GM12878 (cell line): ENCODE measurements around the gene GRAMD1B. TPM values are rescaled to one million over a fixed set of nuclear protein-coding genes. Genes with fewer than 3 reads are reported as not detected.
A peak's percentile ranks its signal among the peaks of the same experiment; 100 is the strongest.

Source experiments
- ATAC-seq: fragments of 200-7000 bp; cut with Tn5 transposase; 3 replicates; pipeline ENCODE4 v1.9.1; 2020; ENCODE audit warnings: mild to moderate bottlenecking, moderate library complexity
- BruUV-seq: library from RNA; stranded (reverse); fragments of 400-500 nt; replicated peaks from 2 replicates; lab custom pipeline; 2021; lab: Mats Ljungman, UMichigan
- CTCF ChIA-PET: fragments of 300-600 bp; sonication (Branson Sonifier 250); formaldehyde crosslinking; extraction: SDS; loops from one replicate; lab custom pipeline; 2021; ENCODE audit warnings: inconsistent platforms; lab: Yijun Ruan, JAX
- POLR2A ChIA-PET: fragments of 350-600 bp; formaldehyde crosslinking; extraction: SDS; loops from one replicate; lab custom pipeline; 2021; ENCODE audit warnings: inconsistent platforms; lab: Charles Lee
- RAD21 ChIA-PET: fragments of 300-600 bp; sonication (Branson Sonifier 250); formaldehyde crosslinking; loops from one replicate; lab custom pipeline; 2023; ENCODE audit warnings: antibody characterized with exemption; ENCODE audit not compliant: unreplicated experiment; lab: Charles Lee
- SMC1A ChIA-PET: fragments of 300-600 bp; sonication (Branson Sonifier 250); formaldehyde crosslinking; loops from one replicate; lab custom pipeline; 2023; ENCODE audit not compliant: unreplicated experiment, uncharacterized antibody; lab: Charles Lee
- DNase-seq: peaks from one replicate; pipeline ENCODE4 v3.0.0-alpha.2; 2011; ENCODE audit warnings: low read depth, low spot score
- FAIRE-seq: peaks from 3 replicates; lab custom pipeline; 2011; peaks lifted over from hg19 to GRCh38; lab: Jason Lieb, UNC
- H2AFZ ChIP-seq: 2 replicates; pipeline ENCODE4 v1.6.0; 2011; ENCODE audit warnings: low read depth, low read length, control low read depth; ENCODE audit not compliant: control insufficient read depth
- H3K27ac ChIP-seq: 2 replicates; pipeline ENCODE4 v1.5.1; 2011; ENCODE audit warnings: control low read depth; ENCODE audit not compliant: control insufficient read depth, insufficient read depth
- H3K27me3 ChIP-seq, 2 experiments: replicated peaks in 1 of 2; 2 replicates each; pipeline versions ENCODE4 v1.6.0 to v1.6.1; 2011; ENCODE audit warnings: low read length in 1 of 2; ENCODE audit not compliant: control insufficient read depth in 2 of 2, insufficient read depth in 2 of 2
- H3K36me3 ChIP-seq, 2 experiments: 2 replicates each; pipeline ENCODE4 v1.5.1; 2011; ENCODE audit warnings: low read length in 1 of 2; ENCODE audit not compliant: control insufficient read depth in 2 of 2, insufficient read depth in 2 of 2
- H3K4me1 ChIP-seq: 2 replicates; pipeline ENCODE4 v1.6.1; 2011; ENCODE audit warnings: mild to moderate bottlenecking, low read length, moderate library complexity, mixed read lengths; ENCODE audit not compliant: control insufficient read depth, insufficient read depth
- H3K4me2 ChIP-seq: 2 replicates; pipeline ENCODE4 v1.6.0; 2011; ENCODE audit warnings: control low read depth; ENCODE audit not compliant: control insufficient read depth, insufficient read depth
- H3K4me3 ChIP-seq: fragments of 200-600 bp; sonication (generic); 2 replicates; pipeline ENCODE4 v1.5.1; 2016
- H3K79me2 ChIP-seq: 2 replicates; pipeline ENCODE4 v1.6.0; 2011; ENCODE audit warnings: low read length; ENCODE audit not compliant: control insufficient read depth, insufficient read depth
- H3K9ac ChIP-seq: 2 replicates; pipeline ENCODE4 v1.8.0; 2011; ENCODE audit warnings: low read length, control low read depth, mixed read lengths; ENCODE audit not compliant: control insufficient read depth, insufficient read depth
- H3K9me3 ChIP-seq: replicated peaks from 3 replicates; pipeline ENCODE4 v1.5.1; 2011; ENCODE audit warnings: mild to moderate bottlenecking, low read length; ENCODE audit not compliant: control insufficient read depth, insufficient read depth
- H4K20me1 ChIP-seq: 2 replicates; pipeline ENCODE4 v1.6.0; 2011; ENCODE audit not compliant: control insufficient read depth, insufficient read depth
- ESRRA ChIP-seq: IDR thresholded peaks from 2 replicates; pipeline ENCODE4 v1.6.1; 2012; ENCODE audit warnings: mild to moderate bottlenecking, low read length, improper control_type of control experiment
- RUNX3 ChIP-seq: IDR thresholded peaks from 2 replicates; pipeline ENCODE4 v1.6.1; 2012; ENCODE audit warnings: low read length, inconsistent platforms
- WRNIP1 ChIP-seq: IDR thresholded peaks from 2 replicates; pipeline ENCODE4 v1.6.1; 2011; ENCODE audit warnings: low read depth, low read length, improper control_type of control experiment, borderline replicate concordance
- WGBS: methylation state at CpG from one replicate; pipeline ENCODE4 v1.1.6; 2016; ENCODE audit warnings: low lambda C conversion rate; ENCODE audit not compliant: insufficient replicate concordance, insufficient coverage; ENCODE audit errors: missing lambda C conversion rate; 5-methylcytosine and 5-hydroxymethylcytosine counted together
- in situ Hi-C: fragments of 300-500 bp; cut with MboI; formaldehyde crosslinking; loops from 9 replicates; pipeline ENCODE4 v1.14.3; 2018; ENCODE audit warnings: mixed read lengths
- intact Hi-C: fragments of 100-400 bp; cut with micrococcal nuclease; formaldehyde crosslinking; loops from one replicate; pipeline ENCODE4 v1.14.2; 2022; ENCODE audit not compliant: unreplicated experiment
- polyA plus RNA-seq, 11 experiments: library from polyadenylated mRNA; depleted of rRNA in 4 of 11; unstranded in 6 of 11; stranded (reverse) in 5 of 11; fragments of >200 nt; fragmentation: Nextera tagmentation in 4 of 11; fragmentation: Illumina TruSeq in 1 of 11; extraction: Ambion mirVana in 4 of 11; extraction: Trizol in 1 of 11; gene quantifications; 1 replicate in 1 of 11; 2 replicates in 10 of 11; pipeline versions ENCODE4 v1.2.1 to v1.2.3, GENCODE V29; 2011 to 2016; ENCODE audit warnings: inconsistent platforms in 2 of 11, missing spikeins in 2 of 11, low read depth in 1 of 11
- total RNA-seq, 4 experiments: library from RNA; depleted of rRNA in 3 of 4; stranded (reverse); fragments of >200 nt in 3 of 4; fragmentation: Illumina TruSeq in 1 of 4; extraction: Trizol in 1 of 4; gene quantifications; 2 replicates each; pipeline versions ENCODE4 v1.2.1 to v1.2.3, GENCODE V29; 2013 to 2021
- TF ChIP-seq, protein P1 (sequence below): IDR thresholded peaks from 2 replicates; pipeline ENCODE4 v1.6.1; 2011; ENCODE audit warnings: low read depth, mild to moderate bottlenecking, low read length, moderate library complexity, borderline replicate concordance; ENCODE audit errors: extremely low read depth

Gene GRAMD1B
- total and polyA plus RNA-seq, 10 of the 15 experiments (the other 5 are each of a cell fraction or from before 2014, with no cell fraction given): 1.9 to 49.1 (median 26.9) TPM

DNA sequence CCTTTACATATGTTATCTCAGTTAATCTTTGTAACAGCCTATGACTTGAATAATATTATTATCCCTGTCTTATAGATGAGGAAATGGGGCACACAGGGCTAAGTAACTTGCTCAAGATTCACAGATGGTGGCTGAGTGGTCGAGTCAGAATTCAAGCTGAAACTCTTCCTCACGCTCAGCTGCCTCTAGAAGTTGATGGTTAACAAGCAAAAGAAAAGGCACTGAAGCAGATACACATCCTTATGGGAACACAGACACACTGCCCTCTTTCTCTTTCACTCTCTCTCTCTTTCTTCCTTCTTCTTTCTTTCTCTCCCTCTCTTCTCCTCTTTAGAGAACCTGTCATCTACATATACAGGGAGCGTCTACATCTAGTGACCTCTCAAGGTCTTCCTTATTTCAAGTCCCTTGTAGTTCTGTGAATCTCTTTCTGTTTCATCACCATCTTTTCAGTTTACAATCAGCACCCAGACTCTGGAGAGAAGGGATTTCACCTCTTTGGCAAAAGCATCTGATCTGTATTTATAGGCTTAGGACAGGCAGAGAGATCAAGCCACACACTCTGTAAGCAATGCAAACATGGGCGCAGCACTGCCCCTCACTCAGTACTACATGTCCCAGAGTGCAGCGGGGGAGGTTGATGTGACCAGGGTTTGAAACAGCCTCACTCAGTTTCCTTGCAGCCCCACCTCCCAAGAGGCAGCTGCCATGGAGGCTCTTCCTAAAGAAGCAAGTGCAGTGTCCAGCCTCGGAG, 75.7 kb downstream of the GRAMD1B start (continued):
- TF ChIP-seq, protein P1, sequence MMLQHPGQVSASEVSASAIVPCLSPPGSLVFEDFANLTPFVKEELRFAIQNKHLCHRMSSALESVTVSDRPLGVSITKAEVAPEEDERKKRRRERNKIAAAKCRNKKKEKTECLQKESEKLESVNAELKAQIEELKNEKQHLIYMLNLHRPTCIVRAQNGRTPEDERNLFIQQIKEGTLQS: no peak
- TF ChIP-seq ESRRA: no peak

- TF ChIP-seq WRNIP1: no peak
- peak; percentile 53 for TF ChIP-seq RUNX3
- H3K79me2 ChIP-seq: no peaks in the 10 kb centered on the region; the same call in 1 of the 2 replicates
- RAD21 ChIA-PET: no interaction called here
- CTCF ChIA-PET: no interaction called here
- H3K9me3 ChIP-seq: no peaks in the 10 kb centered on the region
- no peak overlapping the region for H3K9ac ChIP-seq
- no peak overlapping the region for H3K27ac ChIP-seq
- H3K36me3 ChIP-seq: peaks cover 0 to 1% of the 10 kb centered on the region in 2 experiments; a peak in 2 of 4 replicates
- ATAC-seq (no peak), FAIRE-seq (no peak), DNase-seq (no peak)
- intact Hi-C loops (no loop called here), in situ Hi-C loops (no loop called here)
- SMC1A ChIA-PET: interaction anchor here (0.7 kb wide), 1 partner anchor 39 kb away, joined by 3 read pairs; no protein-coding TSS in a partner anchor
- H3K27me3 ChIP-seq: no peaks in the 10 kb centered on the region
- no peaks in the 10 kb centered on the region; the same call in 1 of the 2 replicates for H4K20me1 ChIP-seq
- no peak overlapping the region for H3K4me3 ChIP-seq
- 5% methylated on average over 1 of the region's 1 CpG for WGBS
- H2AFZ ChIP-seq: no peak overlapping the region
- POLR2A ChIA-PET: no interaction called here
- BruUV-seq: no TSS peak
- H3K4me1 ChIP-seq: peaks cover 20% of the 10 kb centered on the region
- H3K4me2 ChIP-seq: no peak overlapping the region
Measured at GRCh38 chr11:123507043-123507442, 77.0 kb downstream of the GRAMD1B start.
